Epithelial cell of proximal tubule (primary cell): ENCODE measurements around the gene NR3C1. TPM values are rescaled to one million over a fixed set of nuclear protein-coding genes. Genes with fewer than 3 reads are reported as not detected.

Experiments
- DNase-seq: peaks from one replicate; pipeline ENCODE4 v3.0.0-alpha.2; 2011; ENCODE audit warnings: low read depth
- H3K4me3 ChIP-seq: 2 replicates; pipeline ENCODE4 v1.5.1; 2011; ENCODE audit warnings: low read depth, mild to moderate bottlenecking, low read length
- total RNA-seq: library from RNA; depleted of rRNA; stranded (reverse); fragments of >200 nt; gene quantifications from 2 replicates; pipeline ENCODE4 v1.2.3, GENCODE V29; 2015
- TF ChIP-seq, protein P1 (sequence below): conservative IDR thresholded peaks from 2 replicates; pipeline ENCODE4 v1.5.1; 2012; ENCODE audit warnings: low read depth, mild to moderate bottlenecking, low read length

The NR3C1 gene
- total RNA-seq: 14.1 and 14.6 TPM in 2 replicates

DNA sequence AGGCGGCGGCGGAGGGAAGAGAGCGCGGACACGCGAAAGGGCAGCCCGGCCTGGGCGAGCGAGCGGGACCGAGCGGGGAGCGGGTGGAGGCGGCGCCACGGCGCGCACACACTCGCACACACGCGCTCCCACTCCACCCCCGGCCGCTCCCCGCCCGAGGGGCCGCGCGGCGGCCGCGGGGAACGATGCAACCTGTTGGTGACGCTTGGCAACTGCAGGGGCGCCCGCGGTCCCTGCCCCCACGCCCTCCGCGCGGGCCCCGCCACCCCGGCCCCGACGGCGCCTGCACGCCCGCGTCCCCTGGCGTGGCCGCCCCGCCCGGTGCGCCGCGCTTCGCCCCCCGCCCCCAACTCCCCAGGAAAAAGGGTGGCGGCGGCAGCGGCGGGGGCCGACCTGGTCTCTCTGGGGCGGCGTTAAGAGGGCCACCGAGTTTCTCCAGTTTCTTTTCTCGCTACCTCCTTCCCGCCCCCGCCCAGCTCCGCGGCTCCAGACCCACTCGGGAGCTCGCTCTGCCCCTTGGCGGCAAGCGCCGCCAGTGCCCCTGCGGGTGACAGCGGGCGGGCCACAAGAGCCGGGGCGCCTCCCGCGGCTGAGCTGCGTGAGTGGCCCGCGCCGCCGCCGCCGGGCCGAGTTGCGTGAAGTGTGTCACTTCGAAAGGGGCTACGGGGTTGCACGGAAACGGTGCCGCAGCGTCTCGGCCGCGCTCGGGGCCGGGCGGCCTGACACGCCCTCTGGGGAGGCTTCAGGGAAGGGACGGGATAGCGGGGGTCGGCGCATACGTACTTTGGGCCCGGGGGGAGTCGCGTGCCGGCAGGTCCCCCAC, at the start of gene NR3C1:
NR3C1 (minus strand) TSS at position 94 of the 823 bp plus-strand sequence. CDS start 2,847 bp downstream, outside the sequence.
- peak within 1 kb of the TSS; percentile 78 for H3K4me3 ChIP-seq
- TF ChIP-seq, protein P1, sequence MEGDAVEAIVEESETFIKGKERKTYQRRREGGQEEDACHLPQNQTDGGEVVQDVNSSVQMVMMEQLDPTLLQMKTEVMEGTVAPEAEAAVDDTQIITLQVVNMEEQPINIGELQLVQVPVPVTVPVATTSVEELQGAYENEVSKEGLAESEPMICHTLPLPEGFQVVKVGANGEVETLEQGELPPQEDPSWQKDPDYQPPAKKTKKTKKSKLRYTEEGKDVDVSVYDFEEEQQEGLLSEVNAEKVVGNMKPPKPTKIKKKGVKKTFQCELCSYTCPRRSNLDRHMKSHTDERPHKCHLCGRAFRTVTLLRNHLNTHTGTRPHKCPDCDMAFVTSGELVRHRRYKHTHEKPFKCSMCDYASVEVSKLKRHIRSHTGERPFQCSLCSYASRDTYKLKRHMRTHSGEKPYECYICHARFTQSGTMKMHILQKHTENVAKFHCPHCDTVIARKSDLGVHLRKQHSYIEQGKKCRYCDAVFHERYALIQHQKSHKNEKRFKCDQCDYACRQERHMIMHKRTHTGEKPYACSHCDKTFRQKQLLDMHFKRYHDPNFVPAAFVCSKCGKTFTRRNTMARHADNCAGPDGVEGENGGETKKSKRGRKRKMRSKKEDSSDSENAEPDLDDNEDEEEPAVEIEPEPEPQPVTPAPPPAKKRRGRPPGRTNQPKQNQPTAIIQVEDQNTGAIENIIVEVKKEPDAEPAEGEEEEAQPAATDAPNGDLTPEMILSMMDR: peak; percentile 36
- no peak for DNase-seq

DNA sequence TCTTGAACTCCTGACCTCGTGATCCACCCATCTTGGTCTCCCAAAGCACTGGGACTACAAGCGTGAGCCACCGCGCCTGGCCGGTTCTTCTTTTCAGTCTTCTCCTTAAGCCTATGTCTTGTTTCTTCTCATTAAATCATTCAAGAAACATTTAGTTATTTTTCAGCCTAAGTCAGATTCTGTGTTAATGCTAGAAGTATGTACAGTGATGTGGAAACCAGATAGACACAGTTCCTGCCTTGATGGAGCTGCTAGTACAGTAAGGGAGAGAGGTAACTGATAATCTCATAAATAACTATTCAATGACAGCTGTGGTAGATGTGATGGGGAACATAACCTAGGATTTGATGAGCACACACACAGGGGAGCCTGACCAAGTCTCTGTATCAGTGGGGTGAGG, 46.3 kb upstream of the NR3C1 start:
- no peak overlapping the region for H3K4me3 ChIP-seq
- TF ChIP-seq, protein P1: no peak
- DNase-seq: no peak

DNA sequence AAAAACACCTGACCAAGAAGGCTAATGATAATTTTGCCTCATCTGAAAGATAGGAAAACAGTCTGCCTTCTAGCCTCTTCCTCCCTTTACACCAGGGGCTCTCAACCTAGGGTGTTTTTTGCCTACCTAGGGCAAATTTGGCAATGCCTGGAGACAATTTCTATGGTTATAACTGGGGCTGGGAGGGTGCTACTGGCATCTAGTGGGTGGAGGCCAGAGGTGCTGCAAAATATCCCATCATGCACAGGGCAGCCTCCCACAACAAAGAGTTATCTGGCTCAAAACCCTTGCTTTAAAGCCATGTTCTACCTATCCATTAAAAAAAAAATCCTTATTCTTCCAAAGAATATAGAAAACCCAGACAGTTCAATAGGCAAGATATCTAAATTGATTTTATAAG, 45.0 kb upstream of the NR3C1 start:
- TF ChIP-seq, protein P1: peak; percentile 4

DNA sequence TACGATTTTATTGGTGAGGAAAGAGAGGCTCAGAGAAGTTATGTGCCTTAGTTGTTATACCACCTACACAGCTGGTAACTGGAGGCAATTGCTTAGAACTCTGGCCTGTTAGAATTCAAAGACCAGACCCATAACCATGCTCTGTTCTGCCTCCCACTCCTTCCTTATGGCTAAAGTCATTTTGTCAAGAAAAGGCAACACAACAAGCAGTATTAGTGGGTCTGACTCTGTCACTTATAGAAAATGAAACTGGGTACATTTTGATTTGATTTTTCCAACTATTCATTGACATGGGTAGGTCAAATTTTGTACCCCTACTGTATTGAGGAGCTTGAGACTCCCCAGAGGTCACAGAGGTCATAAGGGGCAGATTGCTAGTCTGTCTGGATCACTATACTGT, 44.5 kb upstream of the NR3C1 start:
- no peak overlapping the region for H3K4me3 ChIP-seq
- no peak for DNase-seq
- TF ChIP-seq, protein P1: no peak

More for the DNA sequence above, 45.0 kb upstream of the NR3C1 start:
- H3K4me3 ChIP-seq: no peak overlapping the region
- DNase-seq: no peak

DNA sequence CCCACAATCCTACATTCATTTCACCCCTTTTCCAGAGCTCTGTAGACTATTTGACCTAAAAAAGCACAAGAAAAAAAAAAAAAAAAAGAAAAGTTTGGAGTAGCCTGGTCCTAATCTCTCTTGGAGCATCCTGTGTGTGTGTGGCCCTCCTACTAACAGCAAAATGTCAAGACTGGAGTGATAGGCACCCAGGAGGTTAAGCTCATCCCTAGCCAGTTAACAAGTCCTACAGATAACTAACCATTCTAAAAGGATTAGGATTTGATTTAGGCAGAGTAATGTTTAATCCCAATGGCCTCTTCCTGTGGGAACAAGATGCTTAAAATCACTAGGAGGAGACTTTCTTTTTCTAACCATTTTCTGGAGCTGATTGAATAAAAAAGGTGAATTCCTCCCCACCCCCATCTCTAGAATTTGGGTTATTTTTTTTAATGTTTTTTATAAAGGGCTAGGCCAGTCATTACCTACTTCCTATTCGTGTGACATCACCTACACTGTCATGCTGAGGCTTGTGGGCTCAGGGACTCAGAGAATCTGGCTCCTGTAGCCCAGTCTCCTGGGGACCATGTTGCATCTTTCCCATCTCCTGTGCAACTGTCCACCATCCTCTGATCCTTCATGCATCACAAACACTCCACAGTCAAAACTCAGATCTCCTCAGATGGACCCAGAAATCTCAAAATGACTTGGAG, 43.2 kb upstream of the NR3C1 start:
- no peak for DNase-seq
- TF ChIP-seq, protein P1: no peak
- H3K4me3 ChIP-seq: no peak overlapping the region

DNA sequence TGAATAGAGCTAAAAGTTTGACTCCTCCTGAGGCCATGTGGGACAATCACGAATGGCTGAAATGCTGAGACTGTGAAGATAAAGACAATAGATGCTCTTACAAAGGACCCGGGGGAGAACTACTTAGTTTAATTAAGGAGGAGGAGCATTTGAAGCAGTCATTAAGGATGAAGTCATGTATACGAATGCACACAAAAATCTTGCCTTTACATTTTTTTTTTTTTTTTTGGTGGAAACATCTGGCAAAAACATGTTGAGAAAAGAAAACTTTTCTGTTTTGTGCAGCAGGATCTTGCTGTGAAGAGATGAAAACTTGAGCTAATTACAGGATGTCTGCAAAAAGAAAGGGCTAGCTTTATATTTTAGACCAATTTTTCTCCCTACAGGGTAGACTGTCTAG, 42.3 kb upstream of the NR3C1 start:
- no peak for DNase-seq
- TF ChIP-seq, protein P1: no peak
- H3K4me3 ChIP-seq: no peak overlapping the region
